A549 (cell line): ENCODE data around the gene CACNA1C.

ENCODE experiments used
- BHLHE40 ChIP-seq: IDR thresholded peaks from 2 replicates; pipeline ENCODE4 v1.6.1; 2012; ENCODE audit warnings: low read depth, low read length, inconsistent platforms
- POLR2A ChIP-seq: IDR thresholded peaks from 2 replicates; pipeline ENCODE4 v1.6.1; 2012; ENCODE audit warnings: mild to moderate bottlenecking, low read length
- RAD21 ChIP-seq, 2 experiments: fragments of >200 bp in 1 of 2; sonication (Bioruptor Twin) in 1 of 2; formaldehyde crosslinking in 1 of 2; IDR thresholded peaks in 1 of 2; conservative IDR thresholded peaks in 1 of 2; 2 replicates in 1 of 2; 3 replicates in 1 of 2; pipeline ENCODE4 v1.6.1; 2012 to 2018; ENCODE audit warnings: inconsistent platforms in 1 of 2
- TF ChIP-seq, protein P1 (sequence below): fragments of >200 bp; sonication (Bioruptor Twin); formaldehyde crosslinking; IDR thresholded peaks from 3 replicates; pipeline ENCODE4 v1.5.1; 2016

DNA sequence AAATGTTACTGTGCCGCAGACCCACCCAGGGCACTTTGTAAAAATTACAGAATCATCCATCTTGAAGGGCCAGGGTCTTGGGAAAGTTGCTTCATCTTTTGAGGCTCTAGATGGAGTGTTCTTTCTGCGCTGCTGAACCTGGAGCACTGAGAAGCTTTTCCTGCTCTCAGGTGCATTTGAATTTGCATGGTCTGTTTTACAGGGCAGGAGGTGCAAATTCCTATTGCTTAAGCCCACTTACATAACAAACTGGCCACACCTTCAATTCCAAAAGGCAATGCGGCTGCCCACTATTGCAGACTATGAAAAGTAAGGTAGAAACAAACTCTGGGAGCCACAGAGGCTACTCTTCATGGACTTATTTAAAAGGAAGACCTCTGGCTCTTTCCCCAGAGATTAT lies 254.8 kb downstream of the CACNA1C start:
- TF ChIP-seq, protein P1, sequence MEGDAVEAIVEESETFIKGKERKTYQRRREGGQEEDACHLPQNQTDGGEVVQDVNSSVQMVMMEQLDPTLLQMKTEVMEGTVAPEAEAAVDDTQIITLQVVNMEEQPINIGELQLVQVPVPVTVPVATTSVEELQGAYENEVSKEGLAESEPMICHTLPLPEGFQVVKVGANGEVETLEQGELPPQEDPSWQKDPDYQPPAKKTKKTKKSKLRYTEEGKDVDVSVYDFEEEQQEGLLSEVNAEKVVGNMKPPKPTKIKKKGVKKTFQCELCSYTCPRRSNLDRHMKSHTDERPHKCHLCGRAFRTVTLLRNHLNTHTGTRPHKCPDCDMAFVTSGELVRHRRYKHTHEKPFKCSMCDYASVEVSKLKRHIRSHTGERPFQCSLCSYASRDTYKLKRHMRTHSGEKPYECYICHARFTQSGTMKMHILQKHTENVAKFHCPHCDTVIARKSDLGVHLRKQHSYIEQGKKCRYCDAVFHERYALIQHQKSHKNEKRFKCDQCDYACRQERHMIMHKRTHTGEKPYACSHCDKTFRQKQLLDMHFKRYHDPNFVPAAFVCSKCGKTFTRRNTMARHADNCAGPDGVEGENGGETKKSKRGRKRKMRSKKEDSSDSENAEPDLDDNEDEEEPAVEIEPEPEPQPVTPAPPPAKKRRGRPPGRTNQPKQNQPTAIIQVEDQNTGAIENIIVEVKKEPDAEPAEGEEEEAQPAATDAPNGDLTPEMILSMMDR: no peak
- no peak for TF ChIP-seq POLR2A
- TF ChIP-seq RAD21 (conservative IDR thresholded peaks at IDR 0.05 in 1 of 2, IDR thresholded peaks at IDR 0.05 in 1 of 2): no peak
- TF ChIP-seq BHLHE40: no peak
